Keratinocyte (primary cell): Measurements from ENCODE around the gene ADPRH.

Experiments
- EZH2 ChIP-seq: IDR thresholded peaks from one replicate; pipeline ENCODE4 v1.6.1; 2012; ENCODE audit warnings: inconsistent platforms, mild to moderate bottlenecking, low read length, moderate library complexity
- TF ChIP-seq, protein P1 (sequence below), 3 experiments: IDR thresholded peaks in 1 of 3; conservative IDR thresholded peaks in 1 of 3; optimal IDR thresholded peaks in 1 of 3; 2 replicates in 2 of 3; 3 replicates in 1 of 3; pipeline versions ENCODE3 to v1.5.1; 2011; ENCODE audit warnings: low read length in 3 of 3, mild to moderate bottlenecking in 3 of 3, moderate library complexity in 2 of 3, control low read depth in 1 of 3, inconsistent platforms in 1 of 3; ENCODE audit not compliant: insufficient read depth in 2 of 3; ENCODE audit errors: extremely low read depth in 1 of 3

- no peak for TF ChIP-seq EZH2
- TF ChIP-seq, protein P1, sequence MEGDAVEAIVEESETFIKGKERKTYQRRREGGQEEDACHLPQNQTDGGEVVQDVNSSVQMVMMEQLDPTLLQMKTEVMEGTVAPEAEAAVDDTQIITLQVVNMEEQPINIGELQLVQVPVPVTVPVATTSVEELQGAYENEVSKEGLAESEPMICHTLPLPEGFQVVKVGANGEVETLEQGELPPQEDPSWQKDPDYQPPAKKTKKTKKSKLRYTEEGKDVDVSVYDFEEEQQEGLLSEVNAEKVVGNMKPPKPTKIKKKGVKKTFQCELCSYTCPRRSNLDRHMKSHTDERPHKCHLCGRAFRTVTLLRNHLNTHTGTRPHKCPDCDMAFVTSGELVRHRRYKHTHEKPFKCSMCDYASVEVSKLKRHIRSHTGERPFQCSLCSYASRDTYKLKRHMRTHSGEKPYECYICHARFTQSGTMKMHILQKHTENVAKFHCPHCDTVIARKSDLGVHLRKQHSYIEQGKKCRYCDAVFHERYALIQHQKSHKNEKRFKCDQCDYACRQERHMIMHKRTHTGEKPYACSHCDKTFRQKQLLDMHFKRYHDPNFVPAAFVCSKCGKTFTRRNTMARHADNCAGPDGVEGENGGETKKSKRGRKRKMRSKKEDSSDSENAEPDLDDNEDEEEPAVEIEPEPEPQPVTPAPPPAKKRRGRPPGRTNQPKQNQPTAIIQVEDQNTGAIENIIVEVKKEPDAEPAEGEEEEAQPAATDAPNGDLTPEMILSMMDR (optimal IDR thresholded peaks at IDR 0.05 in 1 of 3, IDR thresholded peaks at IDR 0.05 in 1 of 3, conservative IDR thresholded peaks at IDR 0.05 in 1 of 3; ENCODE audit: extremely low read depth in 1 of 3, insufficient read depth in 2 of 3, low read length in 3 of 3): no peak
These were observed 37.7 kb upstream of the ADPRH start for GRCh38 chr3:119541547-119541946.
